ENCODE data around the gene ZNF410.
"Not testable (repeated sequence)": the region's sequence is repeated elsewhere in the genome, so short reads cannot be mapped to it uniquely, and the experiment has no call there.

Gene ZNF410, protein sequence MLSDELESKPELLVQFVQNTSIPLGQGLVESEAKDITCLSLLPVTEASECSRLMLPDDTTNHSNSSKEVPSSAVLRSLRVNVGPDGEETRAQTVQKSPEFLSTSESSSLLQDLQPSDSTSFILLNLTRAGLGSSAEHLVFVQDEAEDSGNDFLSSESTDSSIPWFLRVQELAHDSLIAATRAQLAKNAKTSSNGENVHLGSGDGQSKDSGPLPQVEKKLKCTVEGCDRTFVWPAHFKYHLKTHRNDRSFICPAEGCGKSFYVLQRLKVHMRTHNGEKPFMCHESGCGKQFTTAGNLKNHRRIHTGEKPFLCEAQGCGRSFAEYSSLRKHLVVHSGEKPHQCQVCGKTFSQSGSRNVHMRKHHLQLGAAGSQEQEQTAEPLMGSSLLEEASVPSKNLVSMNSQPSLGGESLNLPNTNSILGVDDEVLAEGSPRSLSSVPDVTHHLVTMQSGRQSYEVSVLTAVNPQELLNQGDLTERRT

DNA sequence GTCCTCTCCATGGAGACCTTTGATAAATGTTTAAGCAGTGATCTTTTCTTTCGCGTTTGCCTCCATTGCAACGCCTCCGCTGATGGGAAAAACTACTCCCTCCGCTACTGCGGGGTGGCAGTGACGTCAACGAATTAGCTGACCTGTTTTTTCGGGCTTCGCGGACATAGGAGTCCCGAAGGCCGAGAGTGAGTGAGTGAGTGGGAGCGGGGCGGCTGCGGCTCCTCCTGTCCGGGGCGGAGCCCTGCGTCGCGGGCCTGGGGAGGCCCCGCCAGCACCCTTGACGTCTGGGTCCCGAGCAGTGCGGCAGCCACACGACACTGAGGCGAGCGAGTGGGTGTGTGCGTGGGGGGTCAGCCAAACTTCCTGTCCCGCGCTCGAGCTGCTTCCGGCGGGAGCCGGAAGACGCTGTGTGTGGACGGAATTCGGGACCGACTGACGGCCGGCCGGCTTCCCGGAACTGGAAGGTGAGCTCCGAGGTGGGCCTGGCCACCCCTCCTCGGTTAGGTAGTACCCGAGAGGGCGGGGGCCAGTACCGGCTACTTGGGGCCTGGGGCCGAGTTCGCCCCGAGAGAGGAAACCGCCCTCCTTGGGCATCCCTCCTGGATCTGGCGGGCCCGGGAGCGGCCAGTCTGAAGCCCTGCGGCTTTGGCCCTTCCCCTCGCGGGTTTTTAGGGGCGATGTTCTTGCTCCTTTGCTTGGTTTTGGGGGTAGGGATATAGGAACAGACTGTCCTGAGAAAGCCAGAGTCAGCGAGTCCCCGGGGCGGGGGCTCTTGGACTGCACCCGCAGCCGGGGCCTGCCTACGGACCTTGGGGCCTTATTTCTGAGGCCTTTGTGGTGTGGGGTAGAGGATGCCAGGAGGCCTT is at the start of gene ZNF410:
TSS of gene ZNF410 (plus strand) at position 411 of the 869 bp plus-strand sequence. CDS start 5,317 bp downstream, outside the sequence.
- peak; percentile 64 for DNase-seq

DNA sequence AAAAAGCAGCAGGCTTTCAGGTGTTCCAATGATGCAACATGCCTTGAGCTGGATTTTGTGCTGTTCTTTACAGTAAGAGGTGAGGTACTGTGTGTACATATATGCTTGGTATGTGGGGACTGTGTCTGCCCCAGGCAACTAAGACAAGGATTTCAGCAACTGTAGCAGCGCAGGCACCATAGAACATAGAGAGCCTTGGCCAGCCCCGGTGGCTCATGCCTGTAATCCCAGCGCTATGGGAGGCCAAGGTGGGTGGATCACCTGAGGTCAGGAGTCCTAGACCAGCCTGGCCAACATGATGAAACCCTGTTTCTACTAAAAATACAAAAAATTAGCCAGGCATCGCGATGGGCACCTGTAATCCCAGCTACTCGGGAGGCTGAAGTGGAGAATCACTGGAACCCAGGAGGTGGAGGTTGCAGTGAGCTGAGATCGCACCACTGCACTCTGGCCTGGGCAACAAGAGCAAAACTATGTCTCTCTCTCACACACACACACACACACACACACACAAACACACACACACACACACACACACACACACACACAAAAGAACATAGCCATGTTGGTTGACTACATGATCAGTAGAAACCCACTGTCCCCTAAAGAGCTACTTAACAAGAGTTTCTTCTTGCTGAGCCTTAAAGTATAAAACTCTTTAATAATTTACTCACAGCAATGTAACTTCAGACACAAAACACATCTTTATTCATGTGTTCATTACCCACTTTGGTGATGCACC is 48.2 kb upstream of the ZNF410 start:
- not testable (repeated sequence) for DNase-seq

DNA sequence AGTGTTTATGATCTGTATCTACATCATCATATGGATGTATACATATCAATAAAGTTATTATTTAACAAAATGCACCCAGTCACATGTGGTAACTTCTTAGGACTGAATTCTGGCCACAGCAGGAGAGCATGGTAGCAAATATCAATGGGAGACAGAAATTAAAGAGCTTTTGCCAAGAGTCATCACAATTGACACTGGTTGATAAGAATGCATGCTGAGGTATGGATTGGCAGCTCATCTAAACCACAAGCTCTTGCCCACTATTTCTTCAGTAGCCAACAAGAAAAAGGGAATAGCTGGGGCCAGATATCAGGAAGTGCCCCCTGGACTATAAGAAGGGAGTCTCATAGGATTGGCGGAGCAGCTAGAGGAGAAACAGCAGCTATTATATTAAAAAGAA is 44.5 kb upstream of the ZNF410 start:
- DNase-seq: no peak

DNA sequence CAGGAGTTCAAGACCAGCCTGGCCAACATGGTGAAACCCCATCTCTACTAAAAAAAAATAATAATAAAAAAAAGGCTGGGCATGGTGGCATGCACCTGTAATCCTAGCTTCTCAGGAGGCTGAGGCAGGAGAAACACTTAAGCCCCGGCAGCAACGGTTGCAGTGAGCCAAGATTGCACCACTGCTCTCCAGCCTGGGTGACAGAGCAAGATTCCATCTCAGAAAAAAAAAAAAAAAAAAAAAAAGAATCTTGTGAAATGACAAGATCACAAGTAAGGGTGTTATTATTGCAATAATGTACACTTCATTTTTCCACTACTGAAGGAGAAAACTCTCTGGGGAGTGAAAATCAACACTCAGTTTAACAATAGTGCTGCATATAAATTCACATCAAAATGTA is 43.8 kb upstream of the ZNF410 start:
- DNase-seq: no peak

DNA sequence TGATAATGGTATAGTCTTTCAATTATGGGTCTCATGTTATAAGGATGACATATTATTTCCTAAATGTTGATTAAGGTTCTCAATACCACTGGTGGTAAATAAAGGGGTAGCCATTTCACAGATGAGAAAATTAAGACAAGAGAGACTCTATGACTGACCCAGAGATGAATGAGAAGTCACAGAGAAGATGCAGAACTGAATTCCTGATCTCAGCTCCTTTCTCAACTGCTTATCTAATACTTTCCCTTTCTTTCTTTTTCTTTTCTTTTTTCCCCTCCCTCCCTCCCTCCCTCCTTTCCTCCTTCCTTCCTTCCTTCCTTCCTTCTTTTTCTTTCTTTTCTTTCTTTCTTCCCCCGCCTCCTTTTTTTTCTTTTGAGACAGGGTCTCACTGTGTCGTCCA is 43.4 kb upstream of the ZNF410 start:
- DNase-seq: no peak

DNA sequence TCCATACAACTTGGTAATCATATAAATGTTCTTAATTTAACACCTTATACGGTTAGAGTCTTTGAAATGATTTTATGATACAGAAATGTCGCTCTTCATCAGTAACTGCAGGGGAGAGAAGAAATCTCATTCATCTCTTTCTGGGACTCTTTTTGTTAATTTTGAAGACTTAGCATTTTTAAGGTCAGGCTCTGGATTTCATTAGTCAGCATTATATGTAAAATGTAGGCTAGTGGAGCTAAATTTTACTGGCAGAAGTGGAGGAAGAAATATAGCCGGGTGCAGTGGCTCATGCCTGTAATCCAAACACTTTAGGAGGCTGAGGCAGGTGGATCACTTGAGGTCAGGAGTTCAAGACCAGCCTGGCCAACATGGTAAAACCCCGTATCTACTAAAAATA is 39.7 kb upstream of the ZNF410 start:
- no peak for DNase-seq

DNA sequence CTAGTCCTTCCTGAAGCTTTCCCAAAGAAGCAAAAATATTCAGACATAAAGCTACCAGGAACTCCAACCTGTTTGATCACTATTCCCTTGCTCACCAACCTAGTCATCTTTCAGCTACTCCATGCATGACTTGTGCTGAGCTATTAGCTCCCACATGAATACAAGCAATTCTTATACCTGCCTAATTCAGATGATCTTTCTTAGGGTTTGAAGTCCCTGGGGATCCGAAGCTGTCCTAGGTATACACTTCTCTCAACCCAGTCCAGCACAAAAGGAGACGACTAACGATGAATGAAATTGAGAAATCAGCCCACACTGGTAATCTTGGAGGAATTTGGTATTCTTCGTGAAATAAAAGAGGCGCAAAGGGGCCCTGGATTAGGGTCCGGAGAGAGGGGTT is 35.7 kb upstream of the ZNF410 start:
- no peak for DNase-seq

DNA sequence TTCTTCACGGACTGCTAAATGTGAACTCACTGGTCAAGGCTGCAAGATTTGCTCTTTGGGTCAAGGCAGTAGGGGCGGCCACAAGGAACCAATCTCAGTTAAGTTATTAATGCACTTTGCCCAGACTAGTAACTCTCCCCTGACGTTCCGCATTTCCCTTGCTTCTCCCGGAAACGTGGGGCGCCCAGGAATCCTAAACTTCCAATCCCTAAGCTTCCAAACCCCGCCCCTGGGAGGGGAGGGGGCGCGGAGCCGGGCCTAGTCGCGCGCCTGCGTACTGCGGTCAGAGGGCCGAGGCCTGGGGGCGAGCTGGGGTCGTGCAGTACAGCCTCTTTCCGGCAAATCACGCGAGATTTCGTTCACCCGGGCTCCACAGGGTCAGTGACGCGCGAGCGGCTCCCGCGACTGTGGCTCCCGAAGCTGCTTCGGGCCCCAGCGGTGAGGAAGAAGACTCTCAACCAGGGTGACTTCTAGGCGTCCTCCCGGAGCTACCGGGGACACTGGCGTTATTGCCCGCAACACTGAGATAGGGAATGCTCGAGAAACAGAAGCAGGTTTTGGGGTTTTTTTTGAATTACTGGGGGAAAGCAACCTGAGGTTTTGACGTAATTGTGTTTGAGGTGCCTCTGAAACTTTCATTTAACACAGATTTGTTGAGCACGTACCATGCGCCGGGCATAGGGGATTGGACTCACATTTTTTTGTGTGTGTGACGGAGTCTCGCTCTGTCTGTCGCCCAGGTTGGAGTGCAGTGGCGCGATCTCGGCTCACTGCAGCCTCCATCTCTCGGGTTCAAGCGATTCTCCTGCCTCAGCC is 34.9 kb upstream of the ZNF410 start, which contains the start of gene PTGR2:
TSS of gene PTGR2 (plus strand) at position 265 of the 816 bp plus-strand sequence. CDS start 7,032 bp downstream, outside the sequence.
- DNase-seq: peak; percentile 57

DNA sequence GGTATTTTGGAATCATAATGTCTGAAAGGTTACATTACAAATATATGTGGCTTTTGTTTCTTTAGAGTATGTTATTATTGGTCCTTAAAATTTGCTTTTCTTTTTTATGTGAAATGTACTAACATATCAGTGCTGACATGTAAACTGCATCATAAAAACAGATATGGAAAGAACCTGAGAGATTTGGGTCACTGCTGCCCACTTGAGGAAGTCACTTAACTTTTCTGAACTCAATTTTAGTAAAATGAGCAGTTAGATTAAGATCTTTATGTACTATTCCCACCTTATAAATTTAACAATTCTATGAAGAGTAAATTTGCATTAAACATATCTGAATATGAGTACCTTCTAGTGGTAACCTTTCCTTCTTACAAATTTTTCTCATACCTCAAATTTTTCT is 27.5 kb upstream of the ZNF410 start:
- no peak for DNase-seq

DNA sequence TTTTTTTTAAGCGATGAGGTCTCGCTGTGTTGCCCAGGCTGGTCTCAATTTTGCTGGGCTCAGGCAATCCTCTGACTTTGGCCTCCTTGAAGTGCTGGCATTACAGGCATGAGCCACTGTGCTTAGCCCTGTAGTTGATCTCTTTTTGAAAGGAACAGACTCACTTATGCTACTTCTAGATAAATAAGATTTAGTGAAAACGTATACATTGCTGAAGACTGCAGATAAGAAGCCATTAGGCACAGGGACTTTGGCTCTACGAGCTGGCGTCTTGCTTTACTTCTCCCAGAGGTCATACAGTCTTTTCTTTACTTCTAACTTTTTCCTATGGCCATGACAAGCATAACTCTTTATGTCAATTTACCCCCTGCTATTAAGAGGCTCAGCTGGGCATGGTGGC is 25.6 kb upstream of the ZNF410 start:
- no peak for DNase-seq

DNA sequence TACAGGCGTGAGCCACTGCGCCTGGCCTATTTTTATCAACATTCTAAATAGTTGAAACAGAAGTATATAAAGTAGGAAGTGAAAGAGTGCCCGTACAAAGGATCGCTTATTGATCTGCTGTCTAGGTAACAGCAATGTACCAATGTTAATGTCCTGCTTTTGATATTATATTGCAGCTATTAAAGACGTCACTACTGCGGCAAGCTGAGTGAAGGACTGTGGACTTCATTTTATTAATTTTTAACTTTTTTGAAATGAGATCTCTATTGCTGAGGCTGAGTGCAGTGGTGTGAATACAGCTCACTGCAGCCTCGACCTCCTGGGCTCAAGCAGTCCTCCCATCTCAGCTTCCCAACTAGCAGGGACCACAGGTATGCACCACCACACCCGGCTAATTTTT is 24.2 kb upstream of the ZNF410 start:
- DNase-seq: no peak

DNA sequence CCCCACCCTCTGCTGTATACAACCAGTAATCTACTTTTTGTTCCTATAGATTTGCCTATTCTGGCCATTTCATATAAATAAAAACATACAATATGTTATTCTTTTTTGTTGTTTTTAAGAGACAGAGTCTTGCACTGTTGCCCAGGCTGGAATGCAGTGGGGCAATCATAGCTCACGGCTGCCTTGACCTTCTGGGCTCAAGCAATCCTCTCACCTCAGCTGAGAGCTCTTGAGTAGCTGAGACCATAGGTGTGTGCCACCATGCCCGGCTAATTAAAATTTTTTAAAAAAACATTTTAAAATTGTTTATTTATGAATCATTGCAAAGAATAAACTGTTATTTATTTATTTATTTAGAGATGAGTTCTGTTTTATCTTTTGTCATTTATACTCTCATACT is 23.4 kb upstream of the ZNF410 start:
- no peak for DNase-seq

DNA sequence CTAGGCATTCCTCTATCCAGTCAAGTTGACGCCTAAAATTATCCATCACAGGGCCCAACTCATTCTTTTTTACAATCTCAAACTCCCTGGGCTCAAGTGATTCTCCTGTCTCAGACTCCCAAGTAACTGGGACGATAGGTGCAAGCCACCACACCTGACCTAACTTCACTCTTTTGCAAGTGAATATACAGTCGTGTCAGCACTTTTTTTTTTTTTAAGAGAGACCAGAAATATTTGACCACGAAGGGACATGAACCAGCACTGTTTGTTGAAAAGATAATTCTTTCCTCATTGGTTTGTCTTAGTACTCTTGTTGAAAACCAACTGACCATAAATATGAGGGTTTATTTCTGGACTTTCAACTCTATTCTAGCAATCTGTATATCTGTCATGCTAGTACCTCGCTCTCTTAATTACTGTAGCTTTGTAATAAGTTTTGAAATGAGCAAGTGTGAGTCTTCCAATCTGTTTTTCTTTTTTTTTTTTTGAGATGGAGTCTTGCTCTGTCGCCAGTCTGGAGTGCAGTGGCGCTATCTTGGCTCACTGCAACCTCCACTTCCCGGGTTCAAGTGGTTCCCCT is 21.0 kb upstream of the ZNF410 start:
- no peak for DNase-seq

DNA sequence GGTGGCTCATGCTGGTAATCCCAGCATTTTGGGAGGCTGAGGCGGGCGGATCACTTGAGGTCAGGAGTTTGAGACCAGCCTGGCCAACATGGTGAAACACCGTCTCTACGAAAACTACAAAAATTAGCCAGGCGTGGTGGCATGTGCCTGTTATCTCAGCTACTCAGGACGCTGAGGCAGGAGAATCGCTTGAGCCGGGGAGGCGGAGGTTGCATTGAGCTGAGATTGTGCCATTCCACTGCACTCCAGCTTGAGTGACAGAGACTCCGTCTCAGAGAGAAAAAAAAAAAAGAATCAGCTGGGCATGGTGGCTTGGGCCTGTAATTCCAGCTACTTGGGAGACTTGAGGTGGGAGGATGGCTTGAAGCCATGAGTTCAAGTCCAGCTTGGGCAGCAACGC is 16.9 kb upstream of the ZNF410 start:
- not testable (repeated sequence) for DNase-seq

DNA sequence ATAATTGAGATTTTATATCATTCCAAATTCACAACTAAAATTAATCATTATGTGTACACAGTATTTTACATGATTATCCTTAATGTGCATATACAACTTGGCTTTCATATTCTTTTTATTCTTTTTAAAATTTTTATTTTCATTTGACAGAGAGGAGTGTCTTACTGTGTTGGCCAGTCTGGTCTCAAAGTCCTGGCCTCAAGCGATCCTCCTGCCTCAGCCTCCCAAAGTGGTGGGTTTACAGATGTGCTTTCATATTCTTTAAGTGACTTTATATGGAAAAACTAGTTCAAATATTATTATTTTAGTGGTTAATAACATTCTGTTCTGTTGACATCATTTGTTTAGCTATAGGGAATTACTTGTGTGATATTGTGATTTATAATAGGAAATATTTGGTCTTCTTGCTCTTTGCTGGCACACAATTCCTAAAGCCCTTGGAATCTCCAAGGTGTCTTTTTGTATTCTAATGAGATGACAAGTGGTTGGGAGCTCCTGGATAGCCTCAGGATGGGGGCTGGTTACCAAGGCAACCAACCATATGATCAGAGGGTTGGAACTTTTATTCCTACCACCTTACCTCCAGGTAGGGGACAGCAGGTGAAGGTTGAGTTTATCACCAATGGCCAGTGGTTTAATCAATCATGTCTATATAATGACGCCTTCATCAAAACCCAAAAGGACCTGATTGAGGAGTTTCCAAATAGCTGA is 16.0 kb upstream of the ZNF410 start:
- no peak for DNase-seq

DNA sequence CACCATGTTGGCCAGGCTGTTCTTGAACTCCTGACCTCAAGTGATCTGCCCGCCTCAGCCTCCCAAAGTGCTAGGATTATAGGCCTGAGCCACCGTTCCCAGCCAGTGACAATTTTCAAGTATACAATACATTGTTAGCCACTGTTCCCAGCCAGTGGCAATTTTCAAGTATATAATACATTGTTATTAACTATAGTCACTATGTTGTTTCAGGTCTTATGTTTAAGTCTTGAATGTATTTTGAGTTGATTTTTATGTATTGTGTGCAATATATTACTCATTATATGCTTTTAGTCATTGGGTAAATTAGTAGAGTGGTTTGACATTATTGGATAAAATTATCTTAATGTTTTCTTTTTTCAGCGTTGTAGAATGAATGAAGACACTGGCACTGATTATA is 13.0 kb upstream of the ZNF410 start:
- no peak for DNase-seq

DNA sequence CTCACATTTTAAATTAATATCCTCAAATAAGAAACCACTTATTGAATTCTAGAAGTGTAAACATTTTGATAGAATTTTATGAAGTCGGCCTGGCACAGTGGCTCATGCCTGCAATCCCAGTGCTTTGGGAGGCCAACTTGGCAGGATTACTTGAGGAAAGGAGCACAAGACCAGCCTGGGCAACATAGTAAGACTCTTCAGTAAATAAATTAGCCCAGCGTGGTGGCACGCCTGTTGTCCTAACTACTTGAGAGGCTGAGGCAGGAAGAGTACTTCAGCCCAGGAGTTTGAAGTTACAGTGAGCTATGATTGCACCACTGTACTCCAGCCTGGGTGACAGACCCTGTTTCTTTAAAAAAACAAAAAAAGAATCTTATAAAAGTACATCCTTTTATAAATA is 8.9 kb upstream of the ZNF410 start:
- DNase-seq: no peak

DNA sequence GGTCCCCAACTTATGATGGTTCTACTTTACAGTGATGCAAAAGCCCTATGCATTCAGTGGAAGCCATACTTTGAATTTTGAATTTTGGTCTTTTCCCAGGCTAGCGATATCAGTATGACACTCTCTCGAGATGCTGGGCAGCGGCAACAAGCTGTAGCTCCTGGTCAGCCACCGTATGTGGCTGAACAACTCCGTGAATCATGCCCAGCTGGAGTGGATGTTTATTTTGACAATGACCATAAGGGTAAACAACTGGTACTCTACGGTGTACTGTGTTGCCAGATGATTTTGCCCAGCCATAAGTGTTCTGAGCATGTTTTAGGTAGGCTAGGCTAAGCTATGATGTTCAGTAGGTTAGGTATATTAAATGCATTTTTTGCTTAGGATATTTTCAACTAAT is 8.2 kb upstream of the ZNF410 start:
- no peak for DNase-seq

DNA sequence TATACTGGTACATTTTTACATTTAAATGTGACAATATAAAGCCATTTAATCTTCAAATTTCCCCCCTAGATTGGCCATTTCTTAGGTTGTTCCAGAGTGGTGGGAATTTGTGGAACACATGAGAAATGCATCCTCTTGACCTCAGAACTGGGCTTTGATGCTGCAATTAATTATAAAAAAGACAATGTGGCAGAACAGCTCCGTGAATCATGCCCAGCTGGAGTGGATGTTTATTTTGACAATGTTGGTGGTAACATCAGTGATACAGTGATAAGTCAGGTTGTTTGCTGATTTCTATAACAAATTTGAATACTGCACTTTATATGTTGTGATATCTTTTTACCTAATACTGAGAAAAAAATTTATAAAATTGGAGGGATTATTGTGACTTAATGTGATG is 7.6 kb upstream of the ZNF410 start:
- DNase-seq: no peak

DNA sequence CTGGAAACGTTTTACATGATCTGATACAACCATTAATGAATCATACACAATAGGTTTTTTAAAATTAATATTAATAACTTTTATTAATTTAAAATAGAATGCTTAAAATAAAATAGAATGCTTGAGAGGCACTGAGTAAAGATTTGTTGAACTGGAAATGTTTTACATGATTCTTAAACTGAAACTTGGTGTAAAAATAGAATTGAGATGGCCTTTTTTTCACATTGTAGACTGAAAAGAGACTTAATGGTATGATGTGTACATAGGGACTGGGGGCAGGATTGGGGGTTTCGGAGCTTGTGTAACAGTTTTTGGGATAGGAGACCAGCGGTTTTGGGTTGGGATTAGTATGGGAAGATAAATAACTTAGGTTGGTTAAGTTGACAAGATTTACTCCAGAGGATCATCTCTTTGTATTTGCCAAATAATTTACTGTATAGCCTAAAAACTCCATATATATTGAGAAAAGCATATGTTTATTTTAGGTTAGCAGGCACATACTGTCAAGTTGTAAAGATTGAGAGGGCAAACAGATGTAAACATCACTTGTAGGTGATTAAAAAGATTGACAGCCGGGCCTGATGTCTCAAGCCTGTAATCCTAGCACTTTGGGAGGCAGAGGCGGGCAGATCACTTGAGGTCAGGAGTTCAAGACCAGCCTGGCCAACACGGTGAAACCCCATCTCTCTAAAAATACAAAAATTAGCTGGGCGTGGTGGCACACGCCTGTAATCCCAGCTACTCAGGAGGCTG is 2.0 kb upstream of the ZNF410 start:
- no peak for DNase-seq

DNA sequence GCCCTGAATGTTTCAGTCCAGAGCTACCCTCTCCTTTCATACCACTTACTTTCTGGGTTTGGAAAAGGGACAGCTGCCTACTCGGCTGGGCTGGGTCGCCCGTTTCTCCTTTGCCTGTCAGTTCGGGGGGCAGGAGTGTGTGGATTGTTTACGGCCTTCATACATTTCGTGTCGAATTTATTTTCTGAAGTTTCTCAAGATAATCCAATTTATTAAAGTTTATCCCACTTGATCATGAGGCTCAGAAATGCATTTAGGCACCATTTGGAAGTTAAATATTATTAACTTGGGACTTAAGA is 608 bp downstream of the ZNF410 start:
- no peak for DNase-seq
